ENCODE measurements around the gene CDC42BPA.

GRCh38 chr1:227305894-227306626 is 12.2 kb downstream of the CDC42BPA start:
- TF ChIP-seq CTCF (conservative IDR thresholded peaks at IDR 0.05; ENCODE audit: low read depth, low read length) (no peak), EZH2phosphoT487 (IDR thresholded peaks at IDR 0.05; ENCODE audit: borderline replicate concordance, low read length) (no peak)
